Measurements from ENCODE around the gene ENOX1. TPM values are rescaled to one million over a fixed set of nuclear protein-coding genes. Genes with fewer than 3 reads are reported as not detected.

Gene ENOX1
- 0.18 and 0.29 TPM in 2 replicates for total RNA-seq

GRCh38 chr13:43786766-43787517 lies at the start of gene ENOX1:
TSS of gene ENOX1 (minus strand) at chr13:43786972.

Other genes starting within 250 kb of the ENOX1 start
- gene CCDC122, start 92.8 kb upstream of the ENOX1 start, total RNA-seq, result 3.9 and 4.9 TPM in 2 replicates
- 1.2 and 6.6 TPM in 2 replicates for gene LACC1, start 92.9 kb upstream of the ENOX1 start, total RNA-seq